ENCODE data around the gene MYO5B. TPM values are rescaled to one million over a fixed set of nuclear protein-coding genes. Genes with fewer than 3 reads are reported as not detected.

MYO5B gene
- total RNA-seq, 4 donors from 2014 or later = 32.0 to 63.3 (median 46.8) TPM

DNA sequence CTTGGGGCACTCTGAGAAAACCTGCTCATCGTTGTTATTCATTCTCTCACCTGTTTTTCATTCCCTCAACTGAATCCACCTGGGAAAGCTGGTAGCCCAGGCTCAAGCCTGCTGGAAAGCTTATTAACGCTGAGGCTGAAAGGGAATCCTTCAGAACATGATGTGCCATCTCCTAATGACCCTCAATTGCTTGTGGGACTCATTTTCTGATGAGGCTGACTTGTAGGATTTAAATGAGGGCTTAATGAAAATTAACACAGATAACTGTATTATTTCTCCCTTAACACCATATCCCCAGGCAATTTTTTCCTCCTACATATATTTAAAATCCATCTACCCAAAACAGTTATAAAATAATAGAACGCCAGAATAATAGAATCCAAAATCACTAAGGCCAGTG lies 218.9 kb downstream of the MYO5B start:
- no peaks in the 10 kb centered on the region for H3K27me3 ChIP-seq
- no peak overlapping the region for H3K4me3 ChIP-seq
- no peak for TF ChIP-seq POLR2A (IDR thresholded peaks at IDR 0.05)
- TF ChIP-seq, protein P1, sequence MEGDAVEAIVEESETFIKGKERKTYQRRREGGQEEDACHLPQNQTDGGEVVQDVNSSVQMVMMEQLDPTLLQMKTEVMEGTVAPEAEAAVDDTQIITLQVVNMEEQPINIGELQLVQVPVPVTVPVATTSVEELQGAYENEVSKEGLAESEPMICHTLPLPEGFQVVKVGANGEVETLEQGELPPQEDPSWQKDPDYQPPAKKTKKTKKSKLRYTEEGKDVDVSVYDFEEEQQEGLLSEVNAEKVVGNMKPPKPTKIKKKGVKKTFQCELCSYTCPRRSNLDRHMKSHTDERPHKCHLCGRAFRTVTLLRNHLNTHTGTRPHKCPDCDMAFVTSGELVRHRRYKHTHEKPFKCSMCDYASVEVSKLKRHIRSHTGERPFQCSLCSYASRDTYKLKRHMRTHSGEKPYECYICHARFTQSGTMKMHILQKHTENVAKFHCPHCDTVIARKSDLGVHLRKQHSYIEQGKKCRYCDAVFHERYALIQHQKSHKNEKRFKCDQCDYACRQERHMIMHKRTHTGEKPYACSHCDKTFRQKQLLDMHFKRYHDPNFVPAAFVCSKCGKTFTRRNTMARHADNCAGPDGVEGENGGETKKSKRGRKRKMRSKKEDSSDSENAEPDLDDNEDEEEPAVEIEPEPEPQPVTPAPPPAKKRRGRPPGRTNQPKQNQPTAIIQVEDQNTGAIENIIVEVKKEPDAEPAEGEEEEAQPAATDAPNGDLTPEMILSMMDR (IDR thresholded peaks at IDR 0.05) = no peak
- WGBS, 2 donors = 76 to 86% methylated on average over 3 of the region's 3 CpGs
- H3K4me1 ChIP-seq = peaks cover 0 to 7% (median 0%) of the 10 kb centered on the region in 3 donors
- no peak for DNase-seq
- H3K36me3 ChIP-seq = peaks cover 0 to 32% (median 0%) of the 10 kb centered on the region in 3 donors
- no peak overlapping the region for H3K27ac ChIP-seq
- H3K9me3 ChIP-seq = no peaks in the 10 kb centered on the region
- intact Hi-C loops (cut with DNase I) = no loop called here

DNA sequence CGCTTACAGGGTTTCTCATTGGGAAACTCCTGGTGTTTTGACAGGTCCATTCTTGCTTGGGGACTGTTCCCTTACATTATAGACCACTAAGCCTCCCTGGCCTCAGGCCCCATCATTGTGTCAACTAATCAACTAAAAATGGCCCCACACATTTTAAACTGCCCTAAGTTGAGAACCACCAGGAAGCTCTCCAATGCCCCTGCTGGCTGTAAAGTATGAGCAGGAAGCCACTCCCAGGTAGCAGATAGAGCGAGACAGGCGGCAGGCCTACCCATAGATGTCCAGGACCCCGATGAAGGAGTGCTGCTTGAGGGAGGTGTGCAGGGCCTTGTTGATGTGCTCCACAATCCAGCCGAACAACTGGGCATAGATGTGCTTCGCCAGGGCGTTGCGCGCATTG lies 220.9 kb downstream of the MYO5B start:
- intact Hi-C loops (cut with DNase I) = no loop called here
- Histone ChIP-seq H3K4me1 (peaks cover 0 to 7% (median 0%) of the 10 kb centered on the region in 3 donors), H3K36me3 (peaks cover 0 to 25% (median 0%) of the 10 kb centered on the region in 3 donors), H3K4me3 (no peak overlapping the region), H3K27ac (no peak overlapping the region), H3K9me3 (no peaks in the 10 kb centered on the region), H3K27me3 (no peaks in the 10 kb centered on the region)
- TF ChIP-seq, protein P1 (IDR thresholded peaks at IDR 0.05) = no peak
- 88 to 90% methylated on average over 9 of the region's 9 CpGs for WGBS, 2 donors
- no peak for DNase-seq

DNA sequence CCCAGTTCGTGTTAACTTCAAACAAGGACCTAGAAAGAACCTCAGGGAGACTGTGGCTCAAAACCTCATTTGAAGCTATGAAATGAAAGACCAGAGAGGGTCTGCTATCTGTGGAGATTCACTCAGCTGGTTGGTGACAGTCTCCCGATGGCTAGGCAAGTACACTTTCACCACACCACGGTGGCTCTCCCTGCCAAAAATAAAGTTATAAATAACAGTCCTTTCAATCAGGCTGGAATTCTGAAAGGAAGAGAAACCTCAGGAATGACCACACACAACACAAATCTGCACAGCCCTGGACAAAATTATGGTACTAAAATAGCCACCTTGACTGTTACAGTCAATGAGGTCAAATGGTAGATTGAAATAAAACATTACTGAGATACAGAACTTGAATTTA lies 221.4 kb downstream of the MYO5B start:
- Histone ChIP-seq H3K36me3 (peaks cover 0 to 24% (median 0%) of the 10 kb centered on the region in 3 donors), H3K27me3 (no peaks in the 10 kb centered on the region), H3K9me3 (no peaks in the 10 kb centered on the region), H3K4me1 (peaks cover 0 to 7% (median 0%) of the 10 kb centered on the region in 3 donors), H3K27ac (no peak overlapping the region), H3K4me3 (no peak overlapping the region)
- no peak for DNase-seq
- intact Hi-C loops (cut with DNase I) = no loop called here
- 75 to 92% methylated on average over 3 of the region's 3 CpGs for WGBS, 2 donors
- TF ChIP-seq POLR2A (IDR thresholded peaks at IDR 0.05) = no peak
- TF ChIP-seq, protein P1 (IDR thresholded peaks at IDR 0.05) = no peak

DNA sequence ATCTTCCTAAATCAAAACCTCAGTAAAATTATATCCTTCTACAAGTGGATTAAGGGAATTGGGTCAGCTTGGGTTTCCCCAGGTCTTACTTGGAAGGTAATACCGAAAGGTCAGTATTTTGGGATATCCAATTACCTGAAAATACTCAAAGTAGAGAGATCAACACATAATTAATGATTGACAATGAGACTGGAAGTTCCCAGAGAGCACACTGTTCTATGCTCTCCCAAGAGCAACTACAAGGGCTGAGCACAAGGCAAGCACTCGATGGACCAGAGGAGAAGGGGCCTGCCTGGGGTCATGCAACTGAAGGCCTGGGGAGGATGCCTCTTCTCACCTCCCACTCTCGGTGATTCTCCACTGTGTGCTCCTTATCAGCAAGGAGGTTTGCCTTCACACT lies 222.4 kb downstream of the MYO5B start:
- no peak for DNase-seq
- intact Hi-C loops (cut with DNase I) = no loop called here
- H3K36me3 ChIP-seq = peaks cover 0 to 24% (median 0%) of the 10 kb centered on the region in 3 donors
- no peaks in the 10 kb centered on the region for H3K9me3 ChIP-seq
- no peaks in the 10 kb centered on the region for H3K27me3 ChIP-seq
- peaks cover 0 to 7% (median 0%) of the 10 kb centered on the region in 3 donors for H3K4me1 ChIP-seq
- TF ChIP-seq, protein P1 (IDR thresholded peaks at IDR 0.05) = no peak
- no peak overlapping the region for H3K4me3 ChIP-seq
- WGBS, 2 donors = 80 to 92% methylated on average over 3 of the region's 3 CpGs
- no peak overlapping the region for H3K27ac ChIP-seq

DNA sequence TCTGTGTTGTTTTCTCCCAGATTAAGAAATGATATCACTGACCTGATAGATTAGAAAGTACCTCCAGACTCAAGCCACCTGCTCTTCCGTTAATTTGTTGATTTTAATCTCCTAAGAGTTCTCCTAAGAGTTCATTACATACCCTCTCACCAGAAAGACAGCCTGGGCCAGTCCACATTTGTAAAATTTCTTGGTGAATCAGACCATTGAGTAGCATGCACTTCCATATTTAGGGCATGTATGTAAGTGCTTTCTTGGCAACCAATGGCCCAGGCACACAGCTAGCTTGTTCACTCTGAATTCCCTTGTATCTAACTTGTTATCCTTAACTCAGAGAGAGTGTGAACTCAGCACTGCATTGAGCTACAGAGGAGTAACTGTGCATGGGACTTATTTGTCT lies 223.5 kb downstream of the MYO5B start:
- no peak for TF ChIP-seq POLR2A (IDR thresholded peaks at IDR 0.05)
- TF ChIP-seq, protein P1 (IDR thresholded peaks at IDR 0.05) = no peak
- Histone ChIP-seq H3K4me3 (no peak overlapping the region), H3K27ac (no peak overlapping the region), H3K9me3 (no peaks in the 10 kb centered on the region), H3K36me3 (peaks cover 0 to 24% (median 0%) of the 10 kb centered on the region in 3 donors), H3K4me1 (no peaks in the 10 kb centered on the region), H3K27me3 (no peaks in the 10 kb centered on the region)
- intact Hi-C loops (cut with DNase I) = no loop called here
- 76 to 77% methylated on average over 1 of the region's 1 CpG for WGBS, 2 donors
- DNase-seq = no peak

Data from esophagus squamous epithelium (tissue), 5 donors.